ENCODE results near the gene CRISPLD2. TPM values are rescaled to one million over a fixed set of nuclear protein-coding genes. Genes with fewer than 3 reads are reported as not detected.

The CRISPLD2 gene
- total and polyA plus RNA-seq, 9 of the 15 experiments (the other 6 are each of a cell fraction or from before 2014, with no cell fraction given) = 0.03 to 0.24 (median 0.04) TPM; not detected in 4

GRCh38 chr16:84879569-84880487 lies 60.0 kb downstream of the CRISPLD2 start (continued):
- no peak for TF ChIP-seq KDM5B (IDR thresholded peaks at IDR 0.05; ENCODE audit: insufficient replicate concordance, low read depth, low read length)
- no peak for TF ChIP-seq RBM34 (IDR thresholded peaks at IDR 0.05; ENCODE audit: borderline replicate concordance, insufficient read depth, low read length)
- peak; percentile 28; the same call in 1 of the 2 replicates for TF ChIP-seq RAD51 (IDR thresholded peaks at IDR 0.05; ENCODE audit: borderline replicate concordance, low read depth)
- TF ChIP-seq E2F8 (IDR thresholded peaks at IDR 0.05; ENCODE audit: low read depth, partially characterized antibody) = no peak
- TF ChIP-seq PHB (CRISPR knock-in tag; IDR thresholded peaks at IDR 0.05) = no peak
- peak; percentile 99 for TF ChIP-seq DPF2 (IDR thresholded peaks at IDR 0.05)
- TF ChIP-seq NR2C2 (CRISPR knock-in tag; IDR thresholded peaks at IDR 0.05) = peak; percentile 72
- peak; percentile 88 for TF ChIP-seq NR2C2 (tag; IDR thresholded peaks at IDR 0.05)
- peak; percentile 99 for TF ChIP-seq CTBP1 (IDR thresholded peaks at IDR 0.05; ENCODE audit: borderline replicate concordance)
- no peak for TF ChIP-seq ZNF140 (CRISPR knock-in tag; IDR thresholded peaks at IDR 0.05)
- no peak for TF ChIP-seq ZNF232 (CRISPR knock-in tag; IDR thresholded peaks at IDR 0.05)
- TF ChIP-seq, protein P1, sequence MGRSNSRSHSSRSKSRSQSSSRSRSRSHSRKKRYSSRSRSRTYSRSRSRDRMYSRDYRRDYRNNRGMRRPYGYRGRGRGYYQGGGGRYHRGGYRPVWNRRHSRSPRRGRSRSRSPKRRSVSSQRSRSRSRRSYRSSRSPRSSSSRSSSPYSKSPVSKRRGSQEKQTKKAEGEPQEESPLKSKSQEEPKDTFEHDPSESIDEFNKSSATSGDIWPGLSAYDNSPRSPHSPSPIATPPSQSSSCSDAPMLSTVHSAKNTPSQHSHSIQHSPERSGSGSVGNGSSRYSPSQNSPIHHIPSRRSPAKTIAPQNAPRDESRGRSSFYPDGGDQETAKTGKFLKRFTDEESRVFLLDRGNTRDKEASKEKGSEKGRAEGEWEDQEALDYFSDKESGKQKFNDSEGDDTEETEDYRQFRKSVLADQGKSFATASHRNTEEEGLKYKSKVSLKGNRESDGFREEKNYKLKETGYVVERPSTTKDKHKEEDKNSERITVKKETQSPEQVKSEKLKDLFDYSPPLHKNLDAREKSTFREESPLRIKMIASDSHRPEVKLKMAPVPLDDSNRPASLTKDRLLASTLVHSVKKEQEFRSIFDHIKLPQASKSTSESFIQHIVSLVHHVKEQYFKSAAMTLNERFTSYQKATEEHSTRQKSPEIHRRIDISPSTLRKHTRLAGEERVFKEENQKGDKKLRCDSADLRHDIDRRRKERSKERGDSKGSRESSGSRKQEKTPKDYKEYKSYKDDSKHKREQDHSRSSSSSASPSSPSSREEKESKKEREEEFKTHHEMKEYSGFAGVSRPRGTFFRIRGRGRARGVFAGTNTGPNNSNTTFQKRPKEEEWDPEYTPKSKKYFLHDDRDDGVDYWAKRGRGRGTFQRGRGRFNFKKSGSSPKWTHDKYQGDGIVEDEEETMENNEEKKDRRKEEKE (IDR thresholded peaks at IDR 0.05; ENCODE audit: borderline replicate concordance in 1 of 2, control insufficient read depth in 1 of 2, low read depth in 2 of 2, low read length in 1 of 2) = no peak
- peak; percentile 88 for TF ChIP-seq LEF1 (IDR thresholded peaks at IDR 0.05)
- TF ChIP-seq, protein P2, sequence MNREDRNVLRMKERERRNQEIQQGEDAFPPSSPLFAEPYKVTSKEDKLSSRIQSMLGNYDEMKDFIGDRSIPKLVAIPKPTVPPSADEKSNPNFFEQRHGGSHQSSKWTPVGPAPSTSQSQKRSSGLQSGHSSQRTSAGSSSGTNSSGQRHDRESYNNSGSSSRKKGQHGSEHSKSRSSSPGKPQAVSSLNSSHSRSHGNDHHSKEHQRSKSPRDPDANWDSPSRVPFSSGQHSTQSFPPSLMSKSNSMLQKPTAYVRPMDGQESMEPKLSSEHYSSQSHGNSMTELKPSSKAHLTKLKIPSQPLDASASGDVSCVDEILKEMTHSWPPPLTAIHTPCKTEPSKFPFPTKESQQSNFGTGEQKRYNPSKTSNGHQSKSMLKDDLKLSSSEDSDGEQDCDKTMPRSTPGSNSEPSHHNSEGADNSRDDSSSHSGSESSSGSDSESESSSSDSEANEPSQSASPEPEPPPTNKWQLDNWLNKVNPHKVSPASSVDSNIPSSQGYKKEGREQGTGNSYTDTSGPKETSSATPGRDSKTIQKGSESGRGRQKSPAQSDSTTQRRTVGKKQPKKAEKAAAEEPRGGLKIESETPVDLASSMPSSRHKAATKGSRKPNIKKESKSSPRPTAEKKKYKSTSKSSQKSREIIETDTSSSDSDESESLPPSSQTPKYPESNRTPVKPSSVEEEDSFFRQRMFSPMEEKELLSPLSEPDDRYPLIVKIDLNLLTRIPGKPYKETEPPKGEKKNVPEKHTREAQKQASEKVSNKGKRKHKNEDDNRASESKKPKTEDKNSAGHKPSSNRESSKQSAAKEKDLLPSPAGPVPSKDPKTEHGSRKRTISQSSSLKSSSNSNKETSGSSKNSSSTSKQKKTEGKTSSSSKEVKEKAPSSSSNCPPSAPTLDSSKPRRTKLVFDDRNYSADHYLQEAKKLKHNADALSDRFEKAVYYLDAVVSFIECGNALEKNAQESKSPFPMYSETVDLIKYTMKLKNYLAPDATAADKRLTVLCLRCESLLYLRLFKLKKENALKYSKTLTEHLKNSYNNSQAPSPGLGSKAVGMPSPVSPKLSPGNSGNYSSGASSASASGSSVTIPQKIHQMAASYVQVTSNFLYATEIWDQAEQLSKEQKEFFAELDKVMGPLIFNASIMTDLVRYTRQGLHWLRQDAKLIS (CRISPR knock-in tag; IDR thresholded peaks at IDR 0.05) = no peak
- peak; percentile 86 for TF ChIP-seq PTTG1 (tag; IDR thresholded peaks at IDR 0.05; ENCODE audit: low read depth)
- TF ChIP-seq MIER1 (IDR thresholded peaks at IDR 0.05; ENCODE audit: low read depth) = no peak; the same call in none of the 2 replicates
- no peak for TF ChIP-seq KLF6 (CRISPR knock-in tag; IDR thresholded peaks at IDR 0.05; ENCODE audit: borderline replicate concordance)
- TF ChIP-seq ZNF239 (CRISPR knock-in tag; IDR thresholded peaks at IDR 0.05) = 0 out of 2 replicates have a peak, but pooled peaks have one; percentile 14
